SU-DHL-6 (cell line): Measurements from ENCODE around the gene PRKCSH.

Experiments
- EZH2phosphoT487 ChIP-seq: fragments of 200-600 bp; sonication (generic), shearing (Covaris generic); conservative IDR thresholded peaks from 2 replicates; pipeline ENCODE4 v1.6.1; 2018; ENCODE audit warnings: mild to moderate bottlenecking, antibody characterized with exemption, low read length, moderate library complexity, mixed read lengths
- TF ChIP-seq, protein P1 (sequence below): fragments of 200-600 bp; sonication (generic); IDR thresholded peaks from one replicate; pipeline ENCODE4 v1.5.1; 2017; ENCODE audit warnings: antibody characterized with exemption, mild to moderate bottlenecking, low read length, moderate library complexity; ENCODE audit not compliant: insufficient read depth, poor library complexity, severe bottlenecking

DNA sequence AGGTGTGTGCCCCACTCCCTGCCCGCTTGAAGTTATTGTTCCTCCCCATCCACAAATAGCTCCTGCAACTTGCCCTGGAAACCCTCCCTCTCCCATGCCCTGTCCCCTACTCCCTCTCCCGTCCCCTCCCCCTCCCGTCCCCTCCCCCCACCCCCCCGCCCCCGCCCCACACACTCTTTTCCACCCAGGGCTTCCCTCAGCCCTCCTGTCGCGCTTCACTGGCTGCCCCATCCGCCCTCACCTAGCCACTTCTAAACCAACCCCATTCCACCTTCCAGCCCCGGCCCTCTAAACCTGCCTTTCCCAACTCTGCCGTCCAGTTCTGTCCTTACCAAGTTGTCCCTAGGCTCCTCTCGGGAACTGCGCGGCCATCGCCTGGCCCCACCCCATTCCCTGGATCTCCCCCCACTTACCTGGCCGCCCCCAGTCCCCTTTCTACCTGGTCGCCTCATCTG, 17.3 kb upstream of the PRKCSH start:
- TF ChIP-seq, protein P1, sequence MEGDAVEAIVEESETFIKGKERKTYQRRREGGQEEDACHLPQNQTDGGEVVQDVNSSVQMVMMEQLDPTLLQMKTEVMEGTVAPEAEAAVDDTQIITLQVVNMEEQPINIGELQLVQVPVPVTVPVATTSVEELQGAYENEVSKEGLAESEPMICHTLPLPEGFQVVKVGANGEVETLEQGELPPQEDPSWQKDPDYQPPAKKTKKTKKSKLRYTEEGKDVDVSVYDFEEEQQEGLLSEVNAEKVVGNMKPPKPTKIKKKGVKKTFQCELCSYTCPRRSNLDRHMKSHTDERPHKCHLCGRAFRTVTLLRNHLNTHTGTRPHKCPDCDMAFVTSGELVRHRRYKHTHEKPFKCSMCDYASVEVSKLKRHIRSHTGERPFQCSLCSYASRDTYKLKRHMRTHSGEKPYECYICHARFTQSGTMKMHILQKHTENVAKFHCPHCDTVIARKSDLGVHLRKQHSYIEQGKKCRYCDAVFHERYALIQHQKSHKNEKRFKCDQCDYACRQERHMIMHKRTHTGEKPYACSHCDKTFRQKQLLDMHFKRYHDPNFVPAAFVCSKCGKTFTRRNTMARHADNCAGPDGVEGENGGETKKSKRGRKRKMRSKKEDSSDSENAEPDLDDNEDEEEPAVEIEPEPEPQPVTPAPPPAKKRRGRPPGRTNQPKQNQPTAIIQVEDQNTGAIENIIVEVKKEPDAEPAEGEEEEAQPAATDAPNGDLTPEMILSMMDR: no peak
- TF ChIP-seq EZH2phosphoT487: no peak
